HEK293 (cell line): ENCODE data around the gene CDC14C.

Experiments used
- TCF7L2 ChIP-seq: IDR thresholded peaks from 2 replicates; pipeline ENCODE4 v1.6.1; 2011; ENCODE audit warnings: low read depth, mild to moderate bottlenecking, inconsistent platforms, low read length, moderate library complexity, borderline replicate concordance
- TF ChIP-seq, protein P1 (sequence below): fragments of 450-650 bp; formaldehyde crosslinking; IDR thresholded peaks from 2 replicates; pipeline ENCODE4 v1.5.1; 2016; ENCODE audit warnings: missing biosample characterization, missing genetic modification characterization

DNA sequence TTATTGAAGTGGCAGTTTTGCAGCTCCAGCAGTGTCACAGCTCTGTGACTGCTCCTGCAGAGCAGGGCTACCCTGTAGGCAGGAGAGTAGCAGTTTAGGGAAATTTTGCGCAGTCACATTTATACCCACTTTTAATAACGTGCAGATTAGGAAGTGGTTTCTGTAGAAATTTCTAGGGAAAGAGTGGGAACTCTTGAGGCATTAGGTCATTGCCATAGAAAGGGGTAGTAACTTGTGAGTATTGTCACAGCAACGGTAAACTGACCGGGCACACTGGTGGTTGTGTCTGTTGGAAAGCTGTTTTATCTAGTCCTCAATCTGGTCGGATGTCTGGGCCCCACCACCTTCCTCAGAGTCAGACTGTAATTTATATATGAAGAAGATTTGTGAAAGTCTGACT, 51.9 kb downstream of the CDC14C start:
- no peak for TF ChIP-seq TCF7L2
- TF ChIP-seq, protein P1, sequence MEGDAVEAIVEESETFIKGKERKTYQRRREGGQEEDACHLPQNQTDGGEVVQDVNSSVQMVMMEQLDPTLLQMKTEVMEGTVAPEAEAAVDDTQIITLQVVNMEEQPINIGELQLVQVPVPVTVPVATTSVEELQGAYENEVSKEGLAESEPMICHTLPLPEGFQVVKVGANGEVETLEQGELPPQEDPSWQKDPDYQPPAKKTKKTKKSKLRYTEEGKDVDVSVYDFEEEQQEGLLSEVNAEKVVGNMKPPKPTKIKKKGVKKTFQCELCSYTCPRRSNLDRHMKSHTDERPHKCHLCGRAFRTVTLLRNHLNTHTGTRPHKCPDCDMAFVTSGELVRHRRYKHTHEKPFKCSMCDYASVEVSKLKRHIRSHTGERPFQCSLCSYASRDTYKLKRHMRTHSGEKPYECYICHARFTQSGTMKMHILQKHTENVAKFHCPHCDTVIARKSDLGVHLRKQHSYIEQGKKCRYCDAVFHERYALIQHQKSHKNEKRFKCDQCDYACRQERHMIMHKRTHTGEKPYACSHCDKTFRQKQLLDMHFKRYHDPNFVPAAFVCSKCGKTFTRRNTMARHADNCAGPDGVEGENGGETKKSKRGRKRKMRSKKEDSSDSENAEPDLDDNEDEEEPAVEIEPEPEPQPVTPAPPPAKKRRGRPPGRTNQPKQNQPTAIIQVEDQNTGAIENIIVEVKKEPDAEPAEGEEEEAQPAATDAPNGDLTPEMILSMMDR (tag by site-specific recombination), result no peak
